OCI-LY3 (cell line): ENCODE results near the gene DPF3.

Experiments used
- EZH2phosphoT487 ChIP-seq: fragments of 200-600 bp; shearing (Covaris generic); IDR thresholded peaks from 2 replicates; pipeline ENCODE4 v1.6.1; 2018; ENCODE audit warnings: antibody characterized with exemption, mixed run types, low read depth
- TF ChIP-seq, protein P1 (sequence below): fragments of 200-600, 300-600 bp; sonication (generic); IDR thresholded peaks from 2 replicates; pipeline ENCODE4 v1.5.1; 2014; ENCODE audit warnings: antibody characterized with exemption, low read length, low read depth

DNA sequence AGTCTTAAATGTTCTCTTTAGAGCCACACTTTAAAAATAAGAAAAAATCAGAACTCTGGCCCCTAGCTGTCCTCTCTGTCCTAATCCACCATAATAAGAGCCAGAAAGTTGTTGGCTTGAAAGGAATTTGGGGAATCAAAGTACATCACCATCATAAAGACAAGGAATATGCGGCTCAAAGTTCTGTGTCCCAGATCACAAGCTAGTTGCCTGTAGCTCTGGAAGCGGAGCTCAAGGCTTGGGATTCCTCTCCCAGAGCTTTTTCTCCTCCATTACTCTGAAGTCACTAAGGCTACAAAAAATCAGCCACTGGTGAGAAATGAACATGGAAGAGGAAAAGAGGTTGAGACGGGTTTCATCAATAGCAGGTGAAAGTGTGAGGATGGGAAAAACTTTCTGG, 6.4 kb downstream of the DPF3 start:
- TF ChIP-seq, protein P1, sequence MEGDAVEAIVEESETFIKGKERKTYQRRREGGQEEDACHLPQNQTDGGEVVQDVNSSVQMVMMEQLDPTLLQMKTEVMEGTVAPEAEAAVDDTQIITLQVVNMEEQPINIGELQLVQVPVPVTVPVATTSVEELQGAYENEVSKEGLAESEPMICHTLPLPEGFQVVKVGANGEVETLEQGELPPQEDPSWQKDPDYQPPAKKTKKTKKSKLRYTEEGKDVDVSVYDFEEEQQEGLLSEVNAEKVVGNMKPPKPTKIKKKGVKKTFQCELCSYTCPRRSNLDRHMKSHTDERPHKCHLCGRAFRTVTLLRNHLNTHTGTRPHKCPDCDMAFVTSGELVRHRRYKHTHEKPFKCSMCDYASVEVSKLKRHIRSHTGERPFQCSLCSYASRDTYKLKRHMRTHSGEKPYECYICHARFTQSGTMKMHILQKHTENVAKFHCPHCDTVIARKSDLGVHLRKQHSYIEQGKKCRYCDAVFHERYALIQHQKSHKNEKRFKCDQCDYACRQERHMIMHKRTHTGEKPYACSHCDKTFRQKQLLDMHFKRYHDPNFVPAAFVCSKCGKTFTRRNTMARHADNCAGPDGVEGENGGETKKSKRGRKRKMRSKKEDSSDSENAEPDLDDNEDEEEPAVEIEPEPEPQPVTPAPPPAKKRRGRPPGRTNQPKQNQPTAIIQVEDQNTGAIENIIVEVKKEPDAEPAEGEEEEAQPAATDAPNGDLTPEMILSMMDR: no peak
- no peak for TF ChIP-seq EZH2phosphoT487
